Stimulated activated CD4-positive, alpha-beta T cell treated with anti-CD3 and anti-CD28 coated beads, TNF-alpha, amount 100 ng/mL, for 4 hours (primary cell): ENCODE results near the gene NMRK2.
"Not testable (repeated sequence)": the region's sequence is repeated elsewhere in the genome, so short reads cannot be mapped to it uniquely, and the experiment has no call there.

Source experiments
- DNase-seq, 3 experiments: peaks; one replicate each; pipeline ENCODE4 v3.0.0-alpha.2; 2020; ENCODE audit warnings: low read depth in 3 of 3

Gene NMRK2

DNA sequence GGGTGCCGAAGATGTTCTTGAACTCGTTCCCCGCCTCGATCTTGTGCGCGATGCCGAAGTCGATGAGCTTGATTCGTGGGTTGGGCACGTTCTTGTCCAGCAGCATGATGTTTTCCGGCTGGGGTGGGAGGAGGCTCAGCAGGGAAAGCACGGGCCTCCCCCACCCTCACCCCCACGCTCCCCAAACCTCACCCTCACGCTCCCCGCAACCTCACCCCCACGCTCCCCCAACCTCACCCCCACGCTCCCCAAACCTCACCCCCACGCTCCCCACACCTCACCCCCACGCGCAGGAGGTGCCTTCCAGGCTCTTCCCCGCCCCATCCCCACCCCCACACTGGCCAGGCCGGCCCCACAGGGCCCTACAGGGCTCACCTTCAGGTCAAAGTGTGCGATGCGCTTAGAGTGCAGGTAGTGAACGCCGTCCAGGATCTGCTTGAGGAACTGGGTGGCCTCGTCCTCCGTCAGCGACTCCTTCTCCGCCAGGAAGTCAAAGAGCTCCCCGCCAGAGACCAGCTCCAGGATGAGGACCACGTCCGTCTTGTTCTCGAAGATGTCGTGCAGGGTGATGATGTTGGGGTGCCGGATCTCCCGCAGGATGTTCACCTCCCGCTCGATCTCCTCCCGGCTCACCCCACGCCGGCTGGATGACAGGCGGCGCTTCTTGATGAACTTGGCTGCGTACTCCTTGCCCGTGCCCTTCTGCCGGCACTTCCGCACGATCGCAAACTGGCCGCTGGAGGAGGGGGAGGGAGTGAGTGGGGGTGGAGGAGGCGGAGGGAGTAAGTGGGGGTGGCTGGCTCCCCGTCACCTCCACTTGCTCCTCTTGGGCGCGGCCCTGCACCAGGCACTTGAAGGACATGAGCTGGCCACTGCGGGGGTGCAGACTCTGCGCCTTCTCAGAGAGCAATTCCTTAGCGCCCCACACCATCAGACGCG lies 31.7 kb downstream of the NMRK2 start:
- no peak for DNase-seq

DNA sequence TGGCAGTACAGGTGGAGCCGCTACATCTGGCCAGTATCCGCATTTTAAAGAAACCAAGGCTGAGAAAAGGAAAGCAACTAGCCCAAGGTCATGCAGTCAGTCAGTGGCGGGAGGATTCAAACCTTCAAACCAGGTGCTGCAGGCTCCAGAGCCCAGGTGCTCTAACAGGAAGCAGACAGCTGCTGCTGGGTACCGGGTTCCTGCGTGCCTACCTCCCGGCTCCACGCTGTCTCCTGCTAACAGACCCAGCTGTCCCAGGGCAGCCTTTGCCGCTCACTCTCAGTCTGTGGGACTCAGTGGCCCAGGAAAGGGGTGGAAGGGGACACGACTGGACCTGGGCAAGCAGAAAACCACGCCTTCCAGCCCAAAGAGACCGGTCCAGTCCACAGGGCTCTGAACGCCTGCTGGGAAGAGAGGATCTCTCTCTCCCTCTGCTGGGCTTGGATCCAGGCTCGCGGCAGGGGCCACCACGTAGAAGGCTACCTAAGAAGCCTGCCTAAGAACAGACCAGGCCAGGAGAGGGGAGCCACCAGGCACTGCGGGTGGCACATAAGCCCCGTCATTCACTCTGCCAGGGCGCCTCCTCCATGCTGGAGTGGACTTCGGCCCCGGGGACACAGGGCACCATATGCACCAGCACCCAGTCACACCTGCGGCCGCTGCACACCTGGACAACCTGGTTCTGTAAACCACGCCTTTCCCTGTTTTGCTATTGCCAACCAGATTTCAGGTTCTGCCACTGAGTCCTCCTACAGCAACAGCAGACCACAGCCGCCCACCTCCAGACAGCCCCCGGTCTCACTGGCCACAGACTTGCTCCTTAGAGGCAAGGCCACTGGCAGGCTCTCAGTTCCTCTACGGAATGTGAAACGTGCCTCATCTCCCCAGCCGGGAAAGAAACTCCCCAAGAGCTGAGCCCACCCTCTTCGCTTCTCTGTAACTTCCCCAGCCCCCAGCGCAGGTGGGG lies 33.5 kb downstream of the NMRK2 start:
- DNase-seq, result no peak

DNA sequence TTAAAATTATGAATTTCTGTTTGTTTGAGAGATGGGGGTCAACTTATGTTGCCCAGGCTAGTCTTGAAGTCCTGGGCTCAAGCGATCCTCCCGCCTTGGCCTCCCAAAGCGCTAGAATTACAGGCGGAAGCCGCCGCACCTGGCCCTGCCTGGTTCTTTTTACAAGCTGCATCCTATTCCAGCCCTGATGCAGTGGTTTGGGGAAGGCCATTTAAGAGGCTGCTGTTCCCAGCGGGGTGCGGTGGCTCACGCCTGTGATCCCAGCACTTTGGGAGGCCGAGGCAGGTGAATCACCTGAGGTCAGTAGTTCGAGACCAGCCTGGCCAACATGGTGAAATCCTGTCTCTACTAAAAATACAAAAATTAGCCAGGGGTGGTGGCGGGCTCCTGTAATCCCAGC lies 35.1 kb downstream of the NMRK2 start:
- DNase-seq, result not testable (repeated sequence)

DNA sequence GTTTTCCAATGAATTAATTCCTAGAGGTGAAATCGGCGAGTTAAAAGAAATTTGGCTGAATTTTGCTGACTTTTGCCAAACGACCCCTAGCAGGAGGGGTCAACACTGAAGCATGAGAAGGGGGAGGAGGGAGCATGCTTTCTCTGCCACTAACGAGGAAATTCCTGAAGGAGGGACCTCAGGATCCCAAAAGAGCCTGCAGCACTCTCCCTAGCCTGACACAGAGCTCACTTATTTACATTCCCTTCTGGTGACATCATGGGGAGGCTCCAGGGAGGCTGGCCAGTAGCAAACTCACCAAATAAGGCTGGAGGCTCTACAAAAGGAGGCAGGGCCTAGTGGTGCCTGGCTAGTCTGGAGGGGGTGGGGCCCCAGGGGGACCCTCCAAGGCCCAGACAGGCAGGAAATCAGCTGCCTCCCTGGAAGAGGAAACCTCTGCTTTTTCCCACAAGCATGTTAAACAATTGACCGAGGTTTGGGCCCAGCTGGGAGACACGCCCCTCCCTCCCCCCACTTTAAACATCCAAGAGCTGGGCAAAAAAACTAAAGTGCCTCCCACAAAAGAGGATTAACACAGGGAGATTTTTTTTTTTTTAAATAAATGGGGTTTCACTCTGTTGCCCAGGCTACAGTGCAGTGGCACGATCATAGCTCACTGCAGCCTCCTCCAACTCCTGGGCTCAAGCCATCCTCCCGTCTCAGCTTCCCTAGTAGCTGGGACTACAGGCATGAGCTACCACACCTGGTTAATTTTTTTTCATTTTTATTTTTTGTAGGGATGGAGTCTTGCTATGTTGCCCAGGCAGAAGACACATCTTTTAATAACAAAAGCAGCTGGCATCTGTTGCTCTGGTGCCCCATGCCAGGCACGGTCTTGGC lies 35.9 kb downstream of the NMRK2 start:
- no peak for DNase-seq

DNA sequence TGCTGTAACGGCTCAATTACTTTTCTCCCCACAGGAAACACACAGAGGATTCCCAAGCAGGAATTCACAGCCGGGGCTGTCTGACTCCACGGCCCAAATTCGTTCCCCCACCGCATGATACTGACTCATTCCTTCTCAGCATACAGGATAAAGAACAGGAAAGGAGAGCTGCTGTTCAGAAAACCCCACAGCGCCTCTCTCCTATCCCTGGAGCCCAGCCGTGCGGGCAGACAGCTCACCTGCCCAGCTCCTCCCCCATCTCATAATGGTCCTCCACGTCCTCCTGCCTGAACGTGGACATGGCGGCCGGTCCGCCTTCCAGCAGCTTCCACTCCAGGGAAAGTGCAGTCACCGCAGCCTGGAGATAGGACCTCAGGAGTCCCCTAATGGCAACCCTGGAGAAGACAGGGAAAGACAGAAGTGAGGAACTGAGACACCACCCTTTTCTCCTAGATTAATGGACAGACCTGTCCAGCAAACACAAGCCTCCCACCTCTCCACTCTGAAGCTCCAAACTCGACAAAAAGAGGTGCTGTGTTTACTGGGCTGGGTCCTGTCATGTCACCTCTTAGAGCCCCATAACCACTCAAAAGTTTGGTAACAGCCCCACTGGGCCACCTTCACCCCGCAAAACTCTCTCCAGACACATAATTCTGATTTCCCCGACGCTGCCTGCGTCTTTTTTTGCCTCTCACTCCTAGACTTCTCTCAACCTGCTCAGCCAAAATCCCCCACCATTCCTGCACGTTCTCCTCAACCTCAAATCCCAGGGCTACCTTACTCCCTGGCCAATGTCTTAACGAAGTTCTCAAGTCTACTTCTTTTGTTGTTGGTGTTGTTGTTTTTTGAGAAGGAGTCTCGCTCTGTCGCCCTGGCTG lies 36.8 kb downstream of the NMRK2 start:
- no peak for DNase-seq

DNA sequence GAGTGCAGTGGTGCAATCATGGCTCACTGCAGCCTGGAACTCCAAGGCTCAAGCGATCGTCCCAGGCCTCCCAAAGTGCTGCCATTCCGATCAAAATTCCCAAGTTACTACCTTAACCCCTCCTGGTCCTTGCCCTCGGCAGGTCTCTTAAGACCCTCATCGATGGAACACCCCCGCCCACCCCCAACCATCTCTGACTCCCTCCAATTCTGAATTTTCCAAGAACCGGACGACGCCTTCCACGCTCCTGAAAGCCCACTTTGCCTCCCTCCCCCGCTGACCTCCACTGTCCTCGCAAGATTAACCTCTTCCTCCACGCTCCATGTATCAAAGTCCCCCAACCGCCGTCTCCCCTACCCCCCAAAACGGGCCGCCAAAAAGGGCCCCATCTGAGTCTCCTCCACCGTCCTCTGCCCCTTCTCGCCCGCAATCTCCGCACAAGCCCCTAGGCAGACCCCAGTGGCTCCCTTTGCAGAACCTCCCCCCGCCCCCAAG lies 37.5 kb downstream of the NMRK2 start:
- DNase-seq, result no peak

DNA sequence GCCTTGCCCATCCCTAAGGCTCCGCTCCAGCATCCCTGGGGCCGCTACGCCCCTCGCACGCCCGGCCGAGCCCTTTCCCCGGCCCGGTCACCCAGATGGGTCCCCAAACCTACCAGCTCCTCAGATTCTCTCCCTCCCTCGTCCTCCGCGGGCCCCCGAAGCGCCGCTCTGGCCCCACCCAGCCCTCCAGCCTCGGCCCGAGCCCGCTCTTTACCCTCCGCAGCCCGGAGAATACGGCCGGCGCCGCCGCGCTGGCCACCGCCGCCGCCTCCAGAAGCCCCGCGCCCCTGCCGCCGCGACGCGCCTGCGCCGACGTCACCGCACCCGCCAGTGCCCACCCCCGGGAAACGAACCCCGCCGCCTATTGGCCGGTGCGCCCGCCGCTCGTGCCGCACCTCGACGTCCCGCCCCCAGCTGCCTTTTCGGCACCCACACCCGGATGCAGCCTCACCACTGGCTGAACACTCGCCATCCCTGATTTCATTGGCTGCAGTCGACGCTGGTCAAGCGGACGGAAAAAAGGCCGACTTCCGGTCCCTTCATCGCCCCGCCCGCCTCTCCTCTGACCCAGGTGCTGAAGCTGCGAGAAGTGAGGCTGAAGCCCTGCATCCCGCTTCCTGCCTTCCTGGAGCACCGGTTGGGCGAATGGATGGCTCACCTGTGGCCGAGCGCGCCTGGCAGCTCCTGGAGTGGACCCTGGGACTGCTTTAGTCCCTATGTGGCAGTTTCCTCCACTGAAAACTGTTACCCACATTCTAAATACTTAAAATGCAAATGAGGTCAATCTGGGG lies 38.1 kb downstream of the NMRK2 start, which contains the start of gene DAPK3:
Gene DAPK3 (minus strand): TSS at position 292 of the 791 bp plus-strand sequence. CDS start 1,364 bp downstream, outside the sequence.
- DNase-seq, result peak; percentile 84 to 91 (median 85)

DNA sequence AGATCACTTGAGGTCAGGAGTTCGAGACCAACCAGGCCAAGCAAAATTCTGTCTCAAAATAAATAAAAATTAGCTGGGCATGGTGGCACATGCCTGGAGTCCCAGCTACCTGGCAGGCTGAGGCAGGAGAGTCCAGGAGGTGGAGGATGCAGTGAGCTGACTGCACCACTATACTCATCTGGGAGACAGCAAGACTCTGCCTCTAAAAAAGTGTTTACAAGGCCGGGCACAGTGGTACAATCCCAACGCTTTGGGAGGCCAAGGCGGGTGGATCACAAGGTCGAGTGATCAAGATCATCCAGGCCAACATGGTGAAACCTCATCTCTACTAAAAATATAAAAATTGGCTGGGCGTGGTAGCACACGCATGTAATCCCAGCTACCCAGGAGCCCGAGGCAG lies 42.3 kb downstream of the NMRK2 start:
- no peak for DNase-seq

DNA sequence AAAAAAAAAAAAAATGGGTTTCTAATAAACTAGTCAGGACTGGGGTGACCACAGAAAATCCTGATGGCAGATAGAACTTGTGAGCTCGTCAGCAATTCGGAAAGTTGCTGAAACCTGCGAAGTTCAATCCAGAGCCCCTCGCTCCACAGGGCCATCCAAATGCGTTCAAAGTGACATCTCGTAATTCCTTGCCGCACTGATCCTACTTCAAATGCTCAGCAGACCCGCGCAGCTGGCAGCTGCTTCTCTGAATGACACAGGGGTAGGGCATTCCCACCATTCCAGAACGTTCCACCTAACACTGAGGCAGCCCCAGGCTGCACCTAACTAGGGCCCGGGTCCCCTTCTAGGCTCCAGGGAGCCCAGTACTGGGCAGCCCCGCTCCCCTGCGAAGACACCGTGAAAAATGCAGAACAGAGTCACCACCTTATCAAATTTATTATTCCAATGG lies 42.8 kb downstream of the NMRK2 start:
- DNase-seq, result no peak

DNA sequence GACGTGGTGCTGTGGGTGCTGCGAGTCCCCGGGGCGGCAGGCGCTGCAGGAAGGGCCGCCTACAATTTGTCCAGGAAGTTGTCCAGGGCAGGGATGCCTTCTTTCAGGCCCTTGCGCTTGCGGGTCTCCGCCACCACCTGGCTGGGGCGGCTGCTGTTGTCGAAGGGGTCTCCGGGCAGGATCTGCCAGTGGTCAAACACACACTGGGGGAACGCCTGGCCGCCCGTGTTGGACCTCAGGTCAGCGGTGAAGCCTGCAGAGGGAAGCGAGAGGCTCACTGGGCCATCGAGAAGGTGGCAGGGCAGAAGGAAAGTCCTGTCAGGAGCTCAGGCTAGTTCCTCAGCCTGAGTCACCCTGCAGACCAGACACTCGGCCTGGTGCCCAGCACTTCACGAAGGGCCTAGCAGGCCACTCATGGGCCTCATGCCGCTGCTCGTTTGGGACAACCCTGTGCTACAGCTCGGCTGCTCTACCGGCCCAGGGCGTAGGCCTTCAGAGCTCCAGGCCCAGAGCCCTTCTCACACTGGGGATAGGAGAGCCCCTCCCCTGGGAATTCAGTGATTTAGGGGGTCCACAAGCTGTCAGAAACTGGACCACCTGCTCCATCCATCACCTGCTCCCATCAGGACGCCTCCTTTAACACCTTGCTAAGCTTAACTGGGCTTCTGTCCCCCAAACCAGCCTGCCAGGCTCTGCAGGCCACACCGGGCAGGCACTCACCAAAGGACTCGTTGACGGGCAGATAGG lies 43.8 kb downstream of the NMRK2 start:
- DNase-seq, result no peak

DNA sequence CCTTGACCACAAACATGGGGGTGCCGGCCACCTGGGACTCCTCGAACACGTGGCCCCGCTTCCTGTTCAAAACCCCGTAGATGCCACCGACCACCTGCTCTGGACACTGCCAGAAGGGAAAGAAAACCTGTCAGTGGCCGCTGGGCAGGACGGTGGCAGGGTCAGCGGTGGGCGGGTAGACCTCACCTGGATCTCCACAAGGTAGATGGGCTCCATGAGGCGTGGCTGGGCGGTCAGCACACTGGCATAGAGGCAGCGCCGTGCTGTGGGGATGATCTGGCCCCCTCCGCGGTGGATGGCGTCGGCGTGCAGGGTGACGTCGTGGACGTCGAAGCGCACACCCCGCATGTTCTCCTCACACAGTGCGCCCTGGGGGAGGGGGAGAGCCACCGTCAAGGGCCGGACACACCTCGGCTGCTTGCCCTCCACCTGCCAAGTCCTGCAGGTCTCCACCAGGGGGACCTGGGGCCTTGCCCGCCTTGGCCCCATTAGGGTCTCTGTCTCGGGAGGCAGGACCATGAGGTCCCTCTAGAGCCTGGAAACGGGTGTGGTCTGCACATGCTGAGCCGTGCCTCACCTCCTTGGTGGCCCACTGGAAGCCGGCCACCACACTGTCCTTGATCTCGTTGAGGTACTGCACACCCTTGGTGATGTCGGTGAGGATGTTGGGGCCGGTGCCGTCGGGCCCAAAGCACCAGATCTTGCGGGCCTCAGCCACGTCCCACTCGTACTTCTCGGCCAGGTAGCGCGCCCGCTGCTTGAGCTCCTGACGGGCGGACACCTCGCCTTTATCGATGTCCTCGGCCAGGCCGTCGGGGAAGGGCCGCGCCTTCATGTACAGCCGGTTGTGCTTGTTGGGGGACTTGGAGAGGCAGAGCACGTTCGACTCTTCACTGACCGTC lies 44.6 kb downstream of the NMRK2 start:
- DNase-seq, result no peak

DNA sequence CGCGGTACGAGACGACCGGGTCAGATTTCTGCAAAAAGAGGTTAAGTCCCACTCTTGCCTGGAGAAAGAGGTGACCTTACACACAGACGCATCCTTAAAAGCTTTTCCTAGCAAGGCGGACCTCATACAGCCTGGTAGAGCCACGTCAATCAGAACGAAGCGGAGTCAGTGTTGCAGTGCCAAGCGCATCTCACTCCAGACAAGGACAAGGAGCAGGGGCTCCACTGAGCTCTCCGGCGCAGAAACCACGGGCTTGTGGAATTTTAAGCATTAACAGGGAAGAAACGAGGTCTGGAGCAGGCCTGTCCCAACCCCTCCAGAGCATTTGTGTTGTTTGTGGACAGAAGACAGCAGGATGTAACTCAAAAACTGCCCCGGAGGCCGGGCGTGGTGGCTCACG lies 45.3 kb downstream of the NMRK2 start:
- DNase-seq, result no peak

DNA sequence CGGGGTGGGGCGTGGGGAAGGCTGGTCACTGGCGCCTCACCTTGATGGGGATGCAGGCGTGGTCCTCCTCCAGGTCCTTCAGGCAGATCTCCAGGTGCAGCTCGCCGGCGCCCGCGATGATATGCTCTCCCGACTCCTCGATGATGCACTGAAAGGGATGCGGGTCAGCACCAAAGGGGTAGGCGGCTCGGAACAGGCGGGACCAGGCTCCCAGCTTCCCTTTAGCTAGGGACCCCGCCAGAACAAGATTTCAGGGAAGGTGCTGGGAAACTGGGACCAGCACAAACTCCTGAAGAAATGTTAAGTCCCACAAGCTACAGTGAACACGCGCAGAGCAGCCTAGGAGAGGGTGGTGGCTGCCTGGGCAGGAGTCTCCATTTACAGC lies 46.4 kb downstream of the NMRK2 start:
- DNase-seq, result no peak

DNA sequence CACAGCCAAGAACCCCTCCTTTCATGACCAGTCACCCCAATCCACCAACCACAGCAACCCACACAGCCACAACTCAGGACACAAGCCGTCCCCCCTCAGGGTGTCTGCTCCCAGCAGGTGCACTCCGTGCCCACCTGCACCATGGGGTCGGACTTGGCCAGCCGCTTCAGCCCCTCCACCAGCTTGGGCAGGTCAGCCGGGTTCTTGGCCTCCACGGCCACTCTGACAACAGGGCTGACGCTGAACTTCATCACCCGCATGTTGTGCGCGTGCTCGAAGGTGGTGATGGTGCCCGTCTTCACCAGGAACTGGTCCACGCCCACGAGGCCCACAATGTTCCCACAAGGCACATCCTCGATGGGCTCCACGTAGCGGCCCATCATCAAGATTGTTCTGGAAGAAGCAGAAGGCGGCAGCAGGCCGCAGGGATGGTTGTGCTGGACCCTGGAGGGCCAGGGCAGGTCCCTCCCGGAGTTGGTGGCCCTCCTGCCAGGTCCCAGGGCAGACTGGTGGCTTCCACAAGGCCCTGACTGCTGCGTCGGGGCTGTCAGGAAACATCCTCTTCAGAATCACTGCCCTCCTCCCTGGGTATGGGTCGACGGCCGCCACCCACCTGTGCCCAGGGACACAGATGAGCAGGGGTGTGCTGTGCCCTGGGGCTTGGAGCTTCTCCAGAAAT lies 46.9 kb downstream of the NMRK2 start:
- DNase-seq, result no peak

DNA sequence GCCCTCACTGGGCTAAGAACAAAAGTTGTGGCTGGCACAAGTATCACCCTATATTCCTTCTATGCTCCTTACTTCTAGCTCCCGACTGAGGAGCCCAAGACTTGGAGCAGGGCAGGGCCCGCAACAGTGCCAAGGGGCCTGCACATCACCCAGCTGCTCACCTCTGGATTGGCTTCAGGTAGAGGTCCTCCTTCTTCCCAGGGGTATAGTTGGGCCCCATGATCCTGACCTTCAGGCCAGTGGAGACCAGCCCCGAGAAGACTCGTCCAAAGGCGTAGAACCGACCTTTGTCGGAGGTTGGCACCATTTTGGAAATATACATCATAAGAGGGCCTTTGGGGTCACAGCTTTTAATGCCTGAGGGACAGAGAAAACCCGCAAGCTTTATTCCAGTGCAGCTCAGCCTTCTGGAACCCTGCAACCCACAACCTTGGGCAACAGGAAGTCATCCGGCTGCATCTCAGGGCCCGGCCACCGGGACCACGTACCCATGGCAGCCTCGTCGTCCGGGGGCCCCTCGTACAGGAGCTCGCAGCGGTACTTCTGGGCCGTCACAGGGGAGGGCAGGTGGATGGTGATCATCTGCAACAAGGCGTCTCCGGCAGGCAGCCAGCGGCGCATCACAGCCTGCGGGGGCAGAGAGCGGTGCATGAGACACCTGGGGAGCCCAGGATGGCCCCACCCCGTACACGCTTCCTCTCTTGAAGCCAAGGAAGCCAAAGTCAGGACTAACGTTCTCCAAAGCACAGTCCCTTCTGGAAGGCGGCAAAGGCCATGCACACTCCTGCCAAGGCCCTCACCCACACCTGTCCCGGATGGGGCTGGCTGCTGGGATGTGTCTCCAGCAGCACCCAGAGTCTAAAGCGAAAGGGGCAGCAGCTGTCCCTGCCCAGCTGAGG lies 47.7 kb downstream of the NMRK2 start:
- no peak for DNase-seq

DNA sequence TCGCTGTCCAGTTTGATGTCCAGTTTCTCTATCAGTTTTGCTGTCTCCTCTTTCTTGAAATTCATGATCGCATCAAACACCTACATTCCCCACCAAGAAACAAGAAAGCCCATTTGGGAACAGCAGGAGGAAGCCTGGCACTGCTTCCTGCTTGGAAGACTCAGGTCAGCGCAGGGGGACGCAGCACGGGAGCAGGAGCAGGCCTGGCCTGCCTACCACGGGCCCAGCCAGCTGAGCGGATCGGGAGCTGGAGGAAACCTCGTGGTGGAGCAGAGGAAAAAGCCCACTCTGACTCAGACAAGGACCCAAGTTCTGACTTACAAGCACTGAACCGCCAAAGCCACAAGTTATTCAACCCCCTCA lies 48.5 kb downstream of the NMRK2 start:
- DNase-seq, result no peak
